Body of pancreas (tissue), 4 donors: ENCODE measurements around the gene SV2A.
"Not testable (repeated sequence)": the region's sequence is repeated elsewhere in the genome, so short reads cannot be mapped to it uniquely, and the experiment has no call there.

Experiments
- POLR2A ChIP-seq, 3 donors: fragments of 450-650 bp; IDR thresholded peaks; one replicate each; pipeline ENCODE4 v1.6.1; 2016; ENCODE audit warnings: antibody characterized with exemption in 3 of 3, mild to moderate bottlenecking in 2 of 3
- TF ChIP-seq, protein P1 (sequence below), 7 experiments: fragments of 450-650 bp in 4 of 7; fragments of 200-600 bp in 3 of 7; sonication (generic) in 3 of 7; IDR thresholded peaks; one replicate each; pipeline ENCODE4 v1.5.1; 2016 to 2019; ENCODE audit warnings: antibody characterized with exemption in 7 of 7

DNA sequence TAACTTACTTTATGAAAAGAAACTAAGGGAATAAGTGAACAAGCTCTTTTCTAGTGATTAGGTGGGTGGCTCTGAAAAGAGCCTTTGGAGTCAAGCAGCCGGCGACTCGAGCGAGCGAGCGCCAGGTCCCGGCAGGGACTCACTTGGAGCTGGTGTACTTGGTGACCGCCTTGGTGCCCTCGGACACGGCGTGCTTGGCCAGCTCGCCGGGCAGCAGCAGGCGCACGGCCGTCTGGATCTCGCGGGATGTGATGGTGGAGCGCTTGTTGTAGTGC lies 31.6 kb downstream of the SV2A start:
- TF ChIP-seq POLR2A (IDR thresholded peaks at IDR 0.05): not testable (repeated sequence)
- TF ChIP-seq, protein P1, sequence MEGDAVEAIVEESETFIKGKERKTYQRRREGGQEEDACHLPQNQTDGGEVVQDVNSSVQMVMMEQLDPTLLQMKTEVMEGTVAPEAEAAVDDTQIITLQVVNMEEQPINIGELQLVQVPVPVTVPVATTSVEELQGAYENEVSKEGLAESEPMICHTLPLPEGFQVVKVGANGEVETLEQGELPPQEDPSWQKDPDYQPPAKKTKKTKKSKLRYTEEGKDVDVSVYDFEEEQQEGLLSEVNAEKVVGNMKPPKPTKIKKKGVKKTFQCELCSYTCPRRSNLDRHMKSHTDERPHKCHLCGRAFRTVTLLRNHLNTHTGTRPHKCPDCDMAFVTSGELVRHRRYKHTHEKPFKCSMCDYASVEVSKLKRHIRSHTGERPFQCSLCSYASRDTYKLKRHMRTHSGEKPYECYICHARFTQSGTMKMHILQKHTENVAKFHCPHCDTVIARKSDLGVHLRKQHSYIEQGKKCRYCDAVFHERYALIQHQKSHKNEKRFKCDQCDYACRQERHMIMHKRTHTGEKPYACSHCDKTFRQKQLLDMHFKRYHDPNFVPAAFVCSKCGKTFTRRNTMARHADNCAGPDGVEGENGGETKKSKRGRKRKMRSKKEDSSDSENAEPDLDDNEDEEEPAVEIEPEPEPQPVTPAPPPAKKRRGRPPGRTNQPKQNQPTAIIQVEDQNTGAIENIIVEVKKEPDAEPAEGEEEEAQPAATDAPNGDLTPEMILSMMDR (IDR thresholded peaks at IDR 0.05): not testable (repeated sequence)
